Measurements from ENCODE around the gene AHI1. TPM values are rescaled to one million over a fixed set of nuclear protein-coding genes. Genes with fewer than 3 reads are reported as not detected.

AHI1 gene
- total and polyA plus RNA-seq, 3 donors from 2014 or later, result 33.9 to 93.1 (median 56.4) TPM

GRCh38 chr6:135434095-135434494 is 63.4 kb downstream of the AHI1 start:
- Histone ChIP-seq H3K9me3 (no peaks in the 10 kb centered on the region), H3K36me3 (ENCODE audit: low read depth, missing control alignments) (no peaks in the 10 kb centered on the region), H3K27me3 (no peaks in the 10 kb centered on the region), H3K4me1 (no peaks in the 10 kb centered on the region), H3K27ac (no peak overlapping the region), H3K4me3 (no peak overlapping the region)
- whole genome bisulfite sequencing, 2 donors, result 94 to 95% methylated on average over 1 of the region's 1 CpG
- intact Hi-C loops (cut with DNase I; ENCODE audit: low total_unique reads), result no loop called here
- no peak for TF ChIP-seq POLR2A (IDR thresholded peaks at IDR 0.05)
- TF ChIP-seq CTCF (IDR thresholded peaks at IDR 0.05), result no peak
- DNase-seq, result no peak

GRCh38 chr6:135428078-135428477 is 69.5 kb downstream of the AHI1 start:
- Histone ChIP-seq H3K4me3 (no peak overlapping the region), H3K27me3 (no peaks in the 10 kb centered on the region), H3K36me3 (ENCODE audit: low read depth, missing control alignments) (no peaks in the 10 kb centered on the region), H3K27ac (no peak overlapping the region), H3K9me3 (no peaks in the 10 kb centered on the region), H3K4me1 (no peaks in the 10 kb centered on the region)
- WGBS, 2 donors, result 88 to 92% methylated on average over 2 of the region's 2 CpGs
- TF ChIP-seq CTCF (IDR thresholded peaks at IDR 0.05) (no peak), POLR2A (IDR thresholded peaks at IDR 0.05) (no peak)
- DNase-seq, result no peak
- intact Hi-C loops (cut with DNase I; ENCODE audit: low total_unique reads), result no loop called here

- Histone ChIP-seq H3K27ac (no peak overlapping the region), H3K27me3 (no peaks in the 10 kb centered on the region), H3K4me3 (no peak overlapping the region), H3K4me1 (no peaks in the 10 kb centered on the region), H3K9me3 (no peaks in the 10 kb centered on the region), H3K36me3 (ENCODE audit: low read depth, missing control alignments) (no peaks in the 10 kb centered on the region)
- intact Hi-C loops (cut with DNase I; ENCODE audit: low total_unique reads), result no loop called here
- no peak for DNase-seq
- whole genome bisulfite sequencing, 2 donors, result 90 to 93% methylated on average over 1 of the region's 1 CpG
- no peak for TF ChIP-seq CTCF (IDR thresholded peaks at IDR 0.05)
- no peak for TF ChIP-seq POLR2A (IDR thresholded peaks at IDR 0.05)
Observed at GRCh38 chr6:135426833-135427232, 70.7 kb downstream of the AHI1 start.

- intact Hi-C loops (cut with DNase I; ENCODE audit: low total_unique reads), result no loop called here
- Histone ChIP-seq H3K27me3 (no peaks in the 10 kb centered on the region), H3K36me3 (ENCODE audit: low read depth, missing control alignments) (no peaks in the 10 kb centered on the region), H3K9me3 (no peaks in the 10 kb centered on the region), H3K27ac (no peak overlapping the region), H3K4me3 (no peak overlapping the region), H3K4me1 (no peaks in the 10 kb centered on the region)
- 76 to 89% methylated on average over 1 of the region's 1 CpG for WGBS, 2 donors
- TF ChIP-seq CTCF (IDR thresholded peaks at IDR 0.05) (no peak), POLR2A (IDR thresholded peaks at IDR 0.05) (no peak)
- DNase-seq, result no peak
Observed at GRCh38 chr6:135424385-135424784, 73.2 kb downstream of the AHI1 start.

- H3K4me1 ChIP-seq, result no peaks in the 10 kb centered on the region
- H3K27ac ChIP-seq, result no peak overlapping the region
- TF ChIP-seq POLR2A (IDR thresholded peaks at IDR 0.05), result no peak
- TF ChIP-seq CTCF (IDR thresholded peaks at IDR 0.05), result peak in 2 of 3 experiments; percentile 44 to 52
- no peaks in the 10 kb centered on the region for H3K9me3 ChIP-seq
- no peak overlapping the region for H3K4me3 ChIP-seq
- DNase-seq, result no peak
- WGBS, 2 donors, result 21 to 53% methylated on average over 2 of the region's 2 CpGs
- H3K36me3 ChIP-seq (ENCODE audit: low read depth, missing control alignments), result no peaks in the 10 kb centered on the region
- no peaks in the 10 kb centered on the region for H3K27me3 ChIP-seq
- intact Hi-C loops (cut with DNase I; ENCODE audit: low total_unique reads), result no loop called here
Observed at GRCh38 chr6:135423649-135424128, 73.9 kb downstream of the AHI1 start.

All from testis (tissue), 3 donors.